Retinal pigment epithelial cell (primary cell): ENCODE results near the gene M1AP.
"Not testable (repeated sequence)": the region's sequence is repeated elsewhere in the genome, so short reads cannot be mapped to it uniquely, and the experiment has no call there.

Experiments
- DNase-seq: peaks from one replicate; pipeline ENCODE4 v3.0.0-alpha.2; 2010; ENCODE audit warnings: low read depth
- H3K4me3 ChIP-seq: 2 replicates; pipeline ENCODE4 v1.5.1; 2011; ENCODE audit warnings: mild to moderate bottlenecking, low read length, control low read depth, moderate library complexity
- TF ChIP-seq, protein P1 (sequence below): conservative IDR thresholded peaks from 2 replicates; pipeline ENCODE4 v1.5.1; 2011; ENCODE audit warnings: low read depth, low read length, control low read depth, inconsistent platforms

Gene M1AP

DNA sequence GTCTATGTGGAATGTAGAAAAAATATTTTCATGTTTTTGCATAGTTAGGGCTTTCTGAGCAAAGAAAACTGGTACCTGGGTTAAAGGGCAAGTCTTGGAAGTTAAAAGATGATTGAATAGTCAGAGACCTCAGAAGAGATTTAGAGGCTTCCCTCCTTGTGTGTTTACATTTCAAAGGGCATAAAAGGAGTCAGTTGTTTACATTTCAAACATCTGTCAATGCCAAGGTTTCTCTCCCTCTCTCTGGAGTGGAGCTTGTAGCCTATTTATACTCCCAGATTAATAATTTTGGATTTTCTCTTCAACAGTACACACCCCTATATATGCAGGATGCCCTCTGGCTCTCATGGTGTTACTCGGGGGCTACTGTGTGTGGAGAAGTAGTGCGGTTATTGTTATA is 8.6 kb downstream of the M1AP start:
- DNase-seq: no peak
- TF ChIP-seq, protein P1, sequence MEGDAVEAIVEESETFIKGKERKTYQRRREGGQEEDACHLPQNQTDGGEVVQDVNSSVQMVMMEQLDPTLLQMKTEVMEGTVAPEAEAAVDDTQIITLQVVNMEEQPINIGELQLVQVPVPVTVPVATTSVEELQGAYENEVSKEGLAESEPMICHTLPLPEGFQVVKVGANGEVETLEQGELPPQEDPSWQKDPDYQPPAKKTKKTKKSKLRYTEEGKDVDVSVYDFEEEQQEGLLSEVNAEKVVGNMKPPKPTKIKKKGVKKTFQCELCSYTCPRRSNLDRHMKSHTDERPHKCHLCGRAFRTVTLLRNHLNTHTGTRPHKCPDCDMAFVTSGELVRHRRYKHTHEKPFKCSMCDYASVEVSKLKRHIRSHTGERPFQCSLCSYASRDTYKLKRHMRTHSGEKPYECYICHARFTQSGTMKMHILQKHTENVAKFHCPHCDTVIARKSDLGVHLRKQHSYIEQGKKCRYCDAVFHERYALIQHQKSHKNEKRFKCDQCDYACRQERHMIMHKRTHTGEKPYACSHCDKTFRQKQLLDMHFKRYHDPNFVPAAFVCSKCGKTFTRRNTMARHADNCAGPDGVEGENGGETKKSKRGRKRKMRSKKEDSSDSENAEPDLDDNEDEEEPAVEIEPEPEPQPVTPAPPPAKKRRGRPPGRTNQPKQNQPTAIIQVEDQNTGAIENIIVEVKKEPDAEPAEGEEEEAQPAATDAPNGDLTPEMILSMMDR: no peak
- H3K4me3 ChIP-seq: no peak overlapping the region

DNA sequence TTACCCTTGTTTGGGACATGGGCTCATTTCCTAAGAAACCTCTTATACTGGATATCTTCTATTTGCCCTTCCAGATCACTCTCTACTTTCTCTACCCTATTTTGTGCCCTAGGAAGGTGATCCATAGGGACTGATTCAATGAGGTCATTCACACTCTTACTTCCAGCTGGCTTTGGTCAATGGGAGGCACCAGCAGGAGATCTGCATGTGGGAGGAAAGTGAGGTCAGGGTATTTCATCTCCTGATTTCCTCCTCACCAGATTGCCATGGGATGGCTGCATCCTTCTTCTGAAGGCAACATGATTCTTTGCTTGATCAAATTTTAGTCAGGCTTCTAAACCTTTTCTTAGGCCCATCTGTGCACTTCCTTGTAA is 15.2 kb downstream of the M1AP start:
- TF ChIP-seq, protein P1: no peak
- DNase-seq: no peak
- H3K4me3 ChIP-seq: no peak overlapping the region

DNA sequence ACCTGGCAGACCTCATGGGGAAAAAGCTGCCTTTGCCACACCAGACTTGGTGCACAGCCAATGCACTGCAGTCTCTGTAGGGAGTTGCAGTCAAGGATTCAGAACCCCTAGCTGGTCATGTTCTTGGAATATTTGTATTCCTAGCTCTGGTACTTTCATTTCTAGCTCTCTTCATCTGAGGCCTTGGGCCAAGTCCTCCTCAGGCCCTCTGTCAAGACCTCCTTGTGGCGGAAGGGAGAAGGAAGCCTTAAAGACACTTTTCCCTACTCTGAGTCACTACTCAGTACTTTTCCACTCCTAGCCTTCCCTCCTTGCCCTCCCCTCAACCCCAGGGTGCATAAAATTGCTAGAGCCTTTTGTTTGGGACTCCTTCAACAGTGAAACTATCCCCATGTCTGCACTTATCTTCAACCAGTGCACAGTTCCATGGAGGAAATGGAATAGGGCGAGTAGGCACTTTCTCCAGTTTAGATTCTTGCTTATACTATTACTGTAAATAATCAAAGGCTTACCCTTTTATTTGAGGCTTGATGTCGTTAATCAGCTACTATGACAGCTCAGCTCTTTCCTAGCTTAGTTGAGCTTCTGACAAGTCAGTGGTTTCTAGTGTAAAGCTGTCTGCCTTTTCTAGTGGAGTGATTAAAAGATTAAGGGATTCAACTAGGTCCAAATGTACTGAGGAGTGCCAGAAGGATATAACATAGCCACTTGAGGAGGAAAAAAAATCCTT is 15.8 kb downstream of the M1AP start:
- no peak overlapping the region for H3K4me3 ChIP-seq
- peak; percentile 50 for DNase-seq
- TF ChIP-seq, protein P1: peak; percentile 43

GRCh38 chr2:74630454-74630853 is 17.7 kb downstream of the M1AP start:
- H3K4me3 ChIP-seq: not testable (repeated sequence)

DNA sequence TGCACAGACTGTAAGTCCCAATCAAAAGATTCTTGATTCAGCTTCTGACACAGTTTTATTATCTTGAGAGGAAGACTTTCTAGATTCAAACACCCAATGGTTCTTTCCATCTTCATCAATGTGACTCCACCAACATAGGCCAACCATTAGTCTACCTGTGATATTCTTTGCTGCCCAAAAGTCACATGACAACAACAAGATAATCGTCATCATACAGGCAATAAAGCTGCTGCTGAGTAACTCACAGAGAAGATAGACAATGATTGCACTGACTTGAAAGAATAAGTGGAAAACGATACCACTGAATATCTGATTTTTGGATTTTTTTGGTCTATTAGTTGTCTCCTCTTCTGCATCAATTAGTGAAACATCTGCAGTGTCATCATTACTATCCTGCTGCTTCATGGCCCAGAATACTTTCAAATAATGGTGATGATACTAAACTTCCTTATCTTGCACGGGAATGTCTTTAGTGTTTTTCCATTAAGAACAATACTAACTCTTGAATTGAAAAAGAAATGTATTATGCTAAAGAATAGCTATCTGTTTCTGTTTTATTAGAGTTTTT is 19.5 kb downstream of the M1AP start:
- no peak overlapping the region for H3K4me3 ChIP-seq
- TF ChIP-seq, protein P1: no peak
- DNase-seq: no peak

More at GRCh38 chr2:74630454-74630853, 17.7 kb downstream of the M1AP start:
- DNase-seq: not testable (repeated sequence)

DNA sequence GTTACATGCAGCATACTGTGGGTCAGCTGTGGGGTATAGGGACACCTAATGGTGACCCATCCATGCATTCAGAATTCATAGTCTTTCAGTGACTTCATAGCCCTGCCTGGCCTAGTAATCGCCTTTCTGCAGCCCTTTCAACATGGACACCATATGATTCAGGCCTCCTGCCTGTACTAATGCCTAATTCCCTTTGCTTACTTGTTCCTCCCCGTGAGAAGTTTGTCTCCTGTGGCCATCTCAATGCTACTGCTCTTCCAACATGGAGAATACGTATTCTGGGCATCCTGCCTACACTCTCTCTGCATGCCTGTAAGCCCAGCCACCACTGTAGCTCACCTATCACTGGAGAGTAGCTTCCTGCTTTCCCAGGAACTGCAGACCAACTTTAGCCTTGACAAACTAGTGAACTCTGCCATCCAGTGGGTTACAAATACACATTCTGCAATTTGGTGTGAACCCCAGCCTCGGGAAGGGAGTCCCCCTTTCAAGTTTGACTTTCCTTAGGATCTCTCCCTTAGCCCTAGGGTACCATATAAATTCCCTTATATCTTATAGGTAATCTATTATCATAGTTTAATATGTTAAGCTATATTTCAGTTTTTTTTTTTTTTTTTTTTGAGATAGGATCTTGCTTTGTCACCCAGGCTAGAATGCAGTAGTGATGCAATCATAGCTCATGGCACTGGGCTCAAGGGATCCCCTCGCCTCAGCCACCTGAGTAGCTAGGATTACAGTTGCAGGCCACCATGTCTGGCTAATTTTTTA is 22.3 kb downstream of the M1AP start:
- DNase-seq: no peak
- TF ChIP-seq, protein P1: no peak
- no peak overlapping the region for H3K4me3 ChIP-seq

DNA sequence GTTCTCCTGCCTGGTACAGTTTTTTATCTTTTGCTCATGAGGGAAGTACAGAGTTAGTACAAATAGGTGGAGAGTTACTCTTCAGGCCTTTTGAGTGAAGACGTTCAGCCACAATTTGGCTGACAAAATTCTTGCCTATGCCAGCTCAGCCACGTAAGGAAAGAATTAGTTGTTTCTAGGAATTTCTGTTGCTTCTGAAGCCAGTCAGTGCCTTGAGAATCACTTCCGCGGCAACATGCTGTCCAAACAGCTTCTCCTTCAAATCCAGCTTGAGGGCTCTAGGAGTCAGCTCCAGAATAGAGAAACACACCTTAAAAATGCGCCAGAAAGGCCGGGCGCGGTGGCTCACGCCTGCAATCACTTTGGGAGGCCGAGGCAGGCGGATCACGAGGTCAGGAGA is 27.5 kb downstream of the M1AP start:
- no peak overlapping the region for H3K4me3 ChIP-seq
- DNase-seq: no peak
- TF ChIP-seq, protein P1: no peak
